DMS153 (cell line): ENCODE data around the gene RUFY3.
"Not testable (repeated sequence)": the region's sequence is repeated elsewhere in the genome, so short reads cannot be mapped to it uniquely, and the experiment has no call there.

ENCODE experiments used
- DNase-seq: peaks from one replicate; lab custom pipeline; 2025; lab: John Stamatoyannopoulos, UW

The RUFY3 gene, protein sequence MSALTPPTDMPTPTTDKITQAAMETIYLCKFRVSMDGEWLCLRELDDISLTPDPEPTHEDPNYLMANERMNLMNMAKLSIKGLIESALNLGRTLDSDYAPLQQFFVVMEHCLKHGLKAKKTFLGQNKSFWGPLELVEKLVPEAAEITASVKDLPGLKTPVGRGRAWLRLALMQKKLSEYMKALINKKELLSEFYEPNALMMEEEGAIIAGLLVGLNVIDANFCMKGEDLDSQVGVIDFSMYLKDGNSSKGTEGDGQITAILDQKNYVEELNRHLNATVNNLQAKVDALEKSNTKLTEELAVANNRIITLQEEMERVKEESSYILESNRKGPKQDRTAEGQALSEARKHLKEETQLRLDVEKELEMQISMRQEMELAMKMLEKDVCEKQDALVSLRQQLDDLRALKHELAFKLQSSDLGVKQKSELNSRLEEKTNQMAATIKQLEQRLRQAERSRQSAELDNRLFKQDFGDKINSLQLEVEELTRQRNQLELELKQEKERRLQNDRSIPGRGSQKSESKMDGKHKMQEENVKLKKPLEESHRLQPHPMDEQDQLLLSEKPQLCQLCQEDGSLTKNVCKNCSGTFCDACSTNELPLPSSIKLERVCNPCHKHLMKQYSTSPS

GRCh38 chr4:70721747-70722146 lies at the start of gene RUFY3:
TSS of gene RUFY3 (plus strand) at chr4:70721964. CDS start at chr4:70722574, 610 bp downstream.
- peak; percentile 92 for DNase-seq

DNA sequence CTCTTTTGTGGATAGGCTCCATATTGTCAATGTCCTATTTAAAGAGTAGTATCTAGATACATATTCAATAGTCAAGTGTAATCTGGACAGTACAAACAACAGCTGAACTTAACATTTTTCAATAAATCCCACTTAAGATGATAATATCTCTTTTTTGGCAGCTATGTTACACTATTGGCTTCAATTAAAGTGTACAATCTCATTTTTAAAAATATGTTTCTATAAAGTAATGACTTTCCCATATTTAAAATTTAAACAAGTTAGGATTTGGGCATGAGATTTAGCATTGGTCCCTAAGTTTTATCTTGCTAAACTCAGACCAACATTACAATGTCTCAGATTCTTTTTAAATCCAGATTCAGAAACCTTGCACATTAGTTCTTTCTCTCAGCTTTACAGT lies 47.6 kb upstream of the RUFY3 start:
- no peak for DNase-seq

DNA sequence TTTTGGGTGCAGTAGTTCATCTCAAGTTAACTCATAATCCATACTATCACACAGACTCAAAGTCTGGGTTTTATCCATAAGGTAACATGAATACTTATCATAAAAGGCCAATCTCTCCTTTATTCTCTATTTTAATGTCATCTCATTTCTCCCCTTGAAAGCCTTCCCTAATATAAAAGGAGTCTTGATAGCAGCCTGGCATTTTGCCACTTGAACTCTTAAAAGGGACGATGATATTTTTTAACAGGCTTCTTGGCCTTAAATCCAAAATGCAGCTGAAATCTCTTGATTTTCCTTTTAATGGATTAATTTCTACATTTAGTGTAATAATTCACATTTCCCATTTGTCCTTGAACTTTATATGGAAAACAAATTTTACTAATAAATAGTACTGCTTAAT lies 47.0 kb upstream of the RUFY3 start:
- no peak for DNase-seq

- DNase-seq, result no peak
These were observed 45.1 kb upstream of the RUFY3 start for GRCh38 chr4:70676554-70677090.

GRCh38 chr4:70678383-70678999 lies 43.3 kb upstream of the RUFY3 start:
- DNase-seq, result no peak

GRCh38 chr4:70680934-70681333 lies 40.8 kb upstream of the RUFY3 start:
- DNase-seq, result no peak

DNA sequence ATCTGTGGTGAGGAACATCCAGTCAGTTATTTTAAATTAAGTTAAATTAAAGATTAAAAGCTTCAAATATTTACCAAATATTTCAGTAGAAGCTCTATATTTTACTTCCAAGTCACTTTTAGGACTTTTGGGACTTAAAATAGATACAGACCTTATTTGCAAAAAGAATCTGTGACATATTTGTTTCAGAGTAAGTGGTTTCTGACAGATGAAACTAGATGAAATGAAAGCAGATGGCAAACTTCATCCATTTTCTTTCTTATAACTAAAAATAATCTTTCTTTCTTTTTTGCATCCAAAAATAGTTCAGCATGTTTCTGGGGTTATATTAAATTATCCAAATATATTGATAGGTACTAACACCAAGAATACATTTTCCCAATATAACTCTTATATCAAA lies 40.1 kb upstream of the RUFY3 start:
- DNase-seq, result no peak

DNA sequence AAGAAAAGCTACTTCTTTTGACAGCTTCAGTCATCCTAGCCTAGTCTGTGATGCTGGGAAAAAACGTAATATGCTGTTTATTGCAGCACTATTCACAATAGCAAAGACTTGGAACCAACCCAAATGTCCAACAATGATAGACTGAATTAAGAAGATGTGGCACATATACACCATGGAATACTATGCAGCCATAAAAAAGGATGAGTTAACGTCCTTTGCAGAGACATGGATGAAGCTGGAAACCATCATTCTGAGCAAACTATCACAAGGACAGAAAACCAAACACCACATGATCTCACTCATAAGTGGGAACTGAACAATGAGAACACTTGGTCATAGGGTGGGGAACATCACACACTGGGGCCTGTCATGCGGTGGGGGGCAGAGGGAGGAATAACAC lies 39.6 kb upstream of the RUFY3 start:
- DNase-seq, result not testable (repeated sequence)

GRCh38 chr4:70687392-70687791 lies 34.4 kb upstream of the RUFY3 start:
- DNase-seq, result no peak

DNA sequence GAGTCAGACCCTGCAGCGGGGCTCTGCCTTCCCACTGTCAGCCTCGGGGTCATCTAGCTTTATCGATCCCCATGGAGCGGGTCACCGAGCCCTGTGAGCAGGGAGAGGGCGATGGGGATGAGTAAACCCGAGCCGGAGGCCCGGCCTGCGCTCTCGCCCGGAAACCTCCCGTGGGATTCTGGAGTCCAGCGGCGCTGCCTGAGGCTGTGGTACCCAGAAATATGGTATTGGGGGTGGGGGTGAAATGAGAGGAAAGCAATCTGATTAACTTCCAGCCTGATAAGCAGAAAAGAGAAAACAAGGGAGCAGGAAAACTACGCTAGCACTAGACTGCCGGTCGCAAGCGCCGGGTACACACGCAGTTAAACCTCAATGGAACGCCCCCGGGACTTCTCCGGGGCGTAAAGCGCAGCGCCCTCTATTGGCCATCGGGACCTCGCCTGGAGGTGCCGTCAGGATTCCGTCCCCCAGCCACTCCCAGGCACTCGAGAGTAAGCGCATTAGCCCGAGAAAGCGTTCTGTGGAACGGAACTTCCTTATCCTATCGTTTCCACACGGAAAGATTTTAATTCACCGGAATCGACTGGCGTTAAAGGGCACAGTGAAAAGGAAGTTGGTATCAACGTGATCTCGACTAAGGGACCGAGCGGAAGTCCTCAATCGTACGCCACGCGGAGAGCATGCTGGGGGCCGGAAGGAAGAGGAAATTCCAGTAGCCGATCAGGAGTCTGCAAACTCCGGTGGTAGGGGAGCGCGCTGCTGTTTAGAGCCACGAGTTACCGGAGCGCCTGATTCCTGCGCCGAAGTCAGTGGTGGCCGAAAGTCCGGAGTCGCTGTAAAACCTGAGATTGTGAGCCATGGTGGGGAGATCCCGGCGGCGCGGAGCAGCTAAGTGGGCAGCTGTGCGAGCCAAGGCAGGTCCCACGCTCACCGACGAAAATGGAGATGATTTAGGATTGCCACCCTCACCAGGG lies 33.7 kb upstream of the RUFY3 start, which contains the start of gene UTP3:
Gene UTP3 (plus strand): TSS at position 712 of the 974 bp plus-strand sequence. CDS start 146 bp downstream, at position 858.
- peak; percentile 98 for DNase-seq

DNA sequence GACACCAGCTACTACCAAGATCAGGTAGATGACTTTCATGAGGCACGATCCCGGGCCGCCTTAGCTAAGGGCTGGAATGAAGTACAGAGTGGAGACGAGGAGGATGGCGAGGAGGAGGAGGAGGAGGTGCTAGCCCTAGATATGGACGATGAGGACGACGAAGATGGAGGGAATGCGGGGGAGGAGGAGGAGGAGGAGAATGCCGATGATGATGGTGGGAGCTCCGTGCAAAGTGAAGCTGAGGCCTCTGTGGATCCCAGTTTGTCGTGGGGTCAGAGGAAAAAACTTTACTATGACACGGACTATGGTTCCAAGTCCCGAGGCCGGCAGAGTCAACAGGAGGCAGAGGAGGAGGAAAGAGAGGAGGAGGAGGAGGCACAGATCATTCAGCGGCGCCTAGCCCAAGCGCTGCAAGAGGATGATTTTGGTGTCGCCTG lies 33.0 kb upstream of the RUFY3 start:
- DNase-seq, result no peak

GRCh38 chr4:70691661-70692060 lies 30.1 kb upstream of the RUFY3 start:
- DNase-seq, result no peak

DNA sequence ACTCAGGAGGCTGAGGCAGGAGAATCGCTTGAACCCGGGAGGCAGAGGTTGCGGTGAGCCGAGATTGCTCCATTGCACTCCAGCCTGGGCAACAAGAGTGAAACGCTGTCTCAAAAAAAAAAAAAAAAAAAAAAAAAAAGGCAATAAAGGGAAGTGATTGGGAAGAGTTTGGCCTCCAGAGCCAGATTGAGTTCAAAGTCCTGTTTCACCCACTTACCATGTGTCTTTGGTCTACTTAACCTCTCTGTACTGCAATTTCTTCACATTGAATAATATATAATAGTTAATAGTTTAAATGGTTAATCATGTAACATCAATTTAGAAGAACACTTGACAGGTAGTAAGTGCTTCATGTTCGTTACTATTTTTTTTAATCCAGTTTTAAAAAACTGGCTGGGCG lies 27.1 kb upstream of the RUFY3 start:
- not testable (repeated sequence) for DNase-seq

DNA sequence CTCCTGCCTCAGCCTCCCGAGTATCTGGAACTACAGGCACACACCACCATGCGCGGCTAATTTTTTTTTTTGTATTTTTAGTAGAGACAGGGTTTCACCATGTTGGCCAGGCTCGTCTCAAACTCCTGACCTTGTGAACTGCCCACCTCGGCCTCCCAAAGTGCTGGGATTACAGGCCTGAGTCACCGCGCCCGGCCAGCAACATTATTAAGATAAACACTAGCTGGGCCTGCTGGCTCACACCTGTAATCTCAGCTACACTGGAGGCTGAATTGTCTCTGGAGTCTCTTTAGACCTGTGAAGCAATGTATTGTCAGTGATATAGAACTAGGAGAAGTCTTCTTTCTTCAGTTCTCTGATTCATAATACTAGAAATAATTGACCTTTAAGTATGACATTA lies 23.3 kb upstream of the RUFY3 start:
- DNase-seq, result not testable (repeated sequence)

- no peak for DNase-seq
These were observed 21.1 kb upstream of the RUFY3 start for GRCh38 chr4:70700712-70701111.

DNA sequence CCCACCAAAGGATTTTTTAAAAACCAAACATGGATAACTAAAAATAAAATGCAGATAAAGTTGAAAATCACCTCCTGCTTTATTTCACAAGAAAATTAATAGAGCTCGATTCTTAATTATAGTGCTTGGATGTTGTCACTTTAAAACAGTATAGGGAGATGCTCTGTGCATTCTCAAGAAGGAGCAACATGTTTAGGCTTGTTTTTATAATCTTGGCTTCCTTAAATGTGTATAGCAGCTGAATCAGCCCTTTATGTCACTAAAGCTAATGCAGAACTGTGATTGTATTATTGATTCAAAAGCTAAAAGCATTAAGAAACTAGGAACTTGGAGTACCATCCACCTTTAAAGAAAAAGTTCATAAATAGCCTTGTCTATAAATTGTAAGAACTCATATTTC lies 20.5 kb upstream of the RUFY3 start:
- no peak for DNase-seq

DNA sequence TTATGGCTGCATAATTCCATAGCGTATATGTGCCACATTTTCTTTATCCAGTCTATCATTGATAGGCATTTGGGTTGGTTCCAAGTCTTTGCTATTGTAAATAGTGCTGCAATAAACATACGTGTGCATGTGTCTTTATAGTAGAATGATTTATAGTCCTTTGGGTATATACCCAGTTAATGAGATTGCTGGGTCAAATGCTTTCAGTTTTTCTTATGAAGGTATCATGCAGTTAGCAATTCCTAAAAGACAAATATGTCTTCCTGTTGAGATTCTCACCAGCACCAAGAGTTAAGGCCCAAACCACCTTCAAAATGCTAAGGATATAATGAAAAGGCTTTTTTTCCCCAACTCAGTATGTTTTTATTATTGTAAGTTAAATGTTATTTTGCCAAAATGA lies 19.2 kb upstream of the RUFY3 start:
- not testable (repeated sequence) for DNase-seq

DNA sequence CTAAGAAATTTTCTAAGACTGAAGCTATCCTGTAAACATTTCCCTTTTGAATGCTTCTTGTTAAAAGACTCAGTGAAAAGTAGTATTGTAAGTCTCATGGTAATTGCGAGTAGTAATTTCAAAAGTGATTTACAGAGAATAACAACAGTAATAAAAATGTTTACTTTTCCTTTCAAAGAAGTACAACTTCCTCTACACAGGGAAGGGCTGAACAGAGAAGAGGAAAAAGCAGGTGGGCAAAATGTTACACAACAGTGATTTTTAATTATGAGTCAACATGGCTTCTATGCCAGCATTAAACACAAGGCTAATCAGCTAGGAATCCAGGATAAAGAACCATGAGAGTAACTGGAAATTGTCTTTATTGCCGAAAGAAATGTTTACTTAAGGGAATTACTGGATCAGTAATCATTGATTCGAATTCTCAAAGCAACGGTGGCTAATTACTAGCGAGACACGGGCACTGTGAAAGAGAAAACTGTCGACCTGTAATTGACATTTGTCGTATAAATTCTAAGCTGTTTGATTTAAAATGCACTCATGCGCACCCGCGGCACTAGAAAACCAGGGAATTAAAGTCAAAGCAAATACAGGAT lies 18.0 kb upstream of the RUFY3 start:
- peak; percentile 90 for DNase-seq

- DNase-seq, result peak; percentile 63
These were observed 17.4 kb upstream of the RUFY3 start for GRCh38 chr4:70704215-70704930.

DNA sequence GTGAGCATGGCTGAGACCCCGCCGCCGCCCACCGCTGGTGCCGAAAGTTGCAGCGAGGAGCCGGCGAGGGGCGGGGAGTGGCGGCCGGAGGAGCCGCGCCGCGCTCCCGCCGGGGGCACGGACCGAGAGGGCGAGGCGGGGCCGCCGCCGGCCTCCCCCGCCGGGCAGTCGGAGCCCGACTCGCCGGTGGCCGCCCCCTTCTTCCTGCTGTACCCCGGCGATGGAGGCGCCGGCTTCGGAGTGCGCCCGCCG lies 16.9 kb upstream of the RUFY3 start:
- DNase-seq, result no peak
